CD4-positive, alpha-beta T cell (primary cell): ENCODE data around the gene KRTAP4-16. TPM values are rescaled to one million over a fixed set of nuclear protein-coding genes. Genes with fewer than 3 reads are reported as not detected.

Source experiments
- ATAC-seq: fragments of 200-7000 bp; cut with Tn5 transposase; one replicate; pipeline ENCODE4 v1.10.0; 2022; ENCODE audit warnings: mild to moderate bottlenecking; ENCODE audit not compliant: poor library complexity
- CTCF ChIA-PET: fragments of 350-600 bp; sonication (Branson Sonifier 250); formaldehyde crosslinking; loops from one replicate; lab custom pipeline; 2021; ENCODE audit warnings: antibody characterized with exemption, inconsistent platforms; lab: Charles Lee
- POLR2A ChIA-PET: fragments of 350-600 bp; sonication (Branson Sonifier 250); formaldehyde crosslinking; loops from one replicate; lab custom pipeline; 2021; ENCODE audit warnings: antibody characterized with exemption, inconsistent platforms; lab: Charles Lee
- DNase-seq, 14 experiments: peaks; one replicate each; pipeline ENCODE4 v3.0.0-alpha.2; 2013 to 2020; ENCODE audit warnings: mixed read lengths in 2 of 14
- H3K27ac ChIP-seq, 2 donors: one replicate each; pipeline versions ENCODE4 v1.5.1 to v1.7.0; 2013; ENCODE audit warnings: low read length in 2 of 2, low read depth in 1 of 2, mild to moderate bottlenecking in 1 of 2
- H3K27me3 ChIP-seq, 2 experiments: 1 replicate in 1 of 2; 2 replicates in 1 of 2; pipeline versions ENCODE4 v1.6.1 to v1.7.0; 2013; ENCODE audit warnings: low read length in 2 of 2, control low read depth in 1 of 2, mild to moderate bottlenecking in 1 of 2, moderate library complexity in 1 of 2; ENCODE audit not compliant: insufficient read depth in 2 of 2, control insufficient read depth in 1 of 2
- H3K36me3 ChIP-seq: one replicate; pipeline ENCODE4 v1.6.1; 2013; ENCODE audit warnings: low read length, control low read depth; ENCODE audit not compliant: insufficient read depth
- H3K4me1 ChIP-seq: one replicate; pipeline ENCODE4 v1.6.1; 2013; ENCODE audit warnings: low read length, control low read depth; ENCODE audit not compliant: insufficient read depth
- H3K4me3 ChIP-seq: one replicate; pipeline ENCODE4 v1.5.1; 2013; ENCODE audit warnings: mild to moderate bottlenecking, low read length, moderate library complexity
- H3K9me3 ChIP-seq, 2 experiments: 1 replicate in 1 of 2; 2 replicates in 1 of 2; pipeline versions ENCODE4 v1.6.1 to v1.7.0; 2013; ENCODE audit warnings: low read length in 2 of 2, mild to moderate bottlenecking in 2 of 2, control low read depth in 1 of 2, moderate library complexity in 1 of 2; ENCODE audit not compliant: control insufficient read depth in 1 of 2, insufficient read depth in 1 of 2
- H3K27ac Mint-ChIP-seq: one replicate; pipeline ENCODE4 v1.8.0; 2020; ENCODE audit warnings: mixed read lengths
- H3K27me3 Mint-ChIP-seq: one replicate; pipeline ENCODE4 v1.8.0; 2021; ENCODE audit warnings: mixed read lengths
- H3K36me3 Mint-ChIP-seq: one replicate; pipeline ENCODE4 v1.8.0; 2021; ENCODE audit warnings: low read depth, mixed read lengths
- H3K4me1 Mint-ChIP-seq: one replicate; pipeline ENCODE4 v1.8.0; 2021; ENCODE audit warnings: low read depth, mixed read lengths
- H3K4me3 Mint-ChIP-seq: one replicate; pipeline ENCODE4 v1.8.0; 2020; ENCODE audit warnings: mild to moderate bottlenecking, mixed read lengths
- H3K9me3 Mint-ChIP-seq: one replicate; pipeline ENCODE4 v1.8.0; 2020; ENCODE audit warnings: mixed read lengths
- CTCF ChIP-seq: fragments of 200-600 bp; IDR thresholded peaks from one replicate; pipeline ENCODE4 v1.8.0; 2022; ENCODE audit warnings: antibody characterized with exemption, mild to moderate bottlenecking
- intact Hi-C, 2 experiments: fragments of 100-400 bp; cut with DNase I in 1 of 2; cut with micrococcal nuclease in 1 of 2; formaldehyde crosslinking; loops; one replicate each; pipeline versions ENCODE4 v1.15.1 to v1.9.0; 2023 to 2025; cut with DNase I, micrococcal nuclease
- total RNA-seq, 174 experiments: library from RNA in 2 of 174; stranded (reverse) in 2 of 174; gene quantifications; one replicate each; pipeline ENCODE4 v1.2.3 and lab custom pipeline; 2021 to 2026

KRTAP4-16 gene
- total RNA-seq, 2 experiments from 2014 or later, result not detected

DNA sequence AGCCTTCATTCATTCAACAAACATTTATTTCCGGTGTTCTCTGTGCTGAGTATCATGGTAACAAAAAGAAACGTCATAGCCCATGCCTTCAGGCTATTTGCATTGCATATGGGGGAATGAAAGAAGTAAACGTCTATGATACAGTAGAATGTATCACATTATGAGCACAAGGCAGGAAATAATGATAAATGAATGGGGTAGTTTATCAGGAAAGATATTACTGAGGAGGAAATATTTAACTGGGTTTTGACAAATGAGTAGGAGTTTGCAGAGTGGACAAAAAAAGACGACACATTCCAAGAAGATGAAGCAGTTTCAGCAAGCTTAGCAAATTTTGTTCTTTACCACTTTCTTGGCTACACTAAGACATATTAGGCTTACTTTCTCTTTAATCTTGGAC lies 19.4 kb downstream of the KRTAP4-16 start:
- Mint-ChIP-seq H3K36me3 (no peaks in the 10 kb centered on the region), H3K4me3 (no peak overlapping the region), H3K27me3 (peaks cover 23% of the 10 kb centered on the region), H3K27ac (no peak overlapping the region), H3K4me1 (no peaks in the 10 kb centered on the region), H3K9me3 (no peaks in the 10 kb centered on the region)
- Histone ChIP-seq H3K9me3 (no peaks in the 10 kb centered on the region), H3K36me3 (no peaks in the 10 kb centered on the region), H3K4me1 (no peaks in the 10 kb centered on the region), H3K27ac (no peak overlapping the region), H3K4me3 (no peak overlapping the region), H3K27me3 (no peaks in the 10 kb centered on the region)
- intact Hi-C loops, result no loop called here
- ChIA-PET POLR2A (no interaction called here), CTCF (no interaction called here)
- ATAC-seq (no peak), DNase-seq (no peak)
- no peak for TF ChIP-seq CTCF

DNA sequence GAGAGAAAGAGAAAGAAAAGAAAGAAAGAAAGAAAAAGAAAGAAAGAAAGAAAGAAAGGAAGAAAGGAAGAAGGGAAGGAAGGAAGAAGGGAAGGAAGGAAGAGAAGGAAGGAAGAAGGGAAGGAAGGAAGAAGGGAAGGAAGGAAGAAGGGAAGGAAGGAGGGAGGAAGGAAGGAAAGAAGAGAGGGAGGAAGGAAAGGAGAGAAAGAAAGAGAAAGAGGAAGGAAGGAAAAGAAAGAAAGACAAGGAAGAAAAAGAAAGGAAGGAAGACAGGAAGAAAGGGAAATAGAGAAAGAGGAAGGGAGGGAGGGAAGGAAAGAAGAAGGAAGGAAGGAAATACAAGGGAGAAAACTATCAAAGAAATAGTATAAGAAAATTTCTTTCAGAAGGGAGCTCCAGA lies 25.2 kb downstream of the KRTAP4-16 start:
- Mint-ChIP-seq H3K27me3 (peaks cover 44% of the 10 kb centered on the region), H3K36me3 (no peaks in the 10 kb centered on the region), H3K4me1 (no peaks in the 10 kb centered on the region), H3K27ac (no peak overlapping the region), H3K9me3 (no peaks in the 10 kb centered on the region), H3K4me3 (no peak overlapping the region)
- DNase-seq (no peak), ATAC-seq (no peak)
- TF ChIP-seq CTCF, result no peak
- no peaks in the 10 kb centered on the region for H3K9me3 ChIP-seq
- no peak overlapping the region for H3K4me3 ChIP-seq
- no peaks in the 10 kb centered on the region for H3K27me3 ChIP-seq
- H3K36me3 ChIP-seq, result no peaks in the 10 kb centered on the region
- no peak overlapping the region for H3K27ac ChIP-seq
- intact Hi-C loops, result no loop called here
- ChIA-PET POLR2A (no interaction called here), CTCF (no interaction called here)
- no peaks in the 10 kb centered on the region for H3K4me1 ChIP-seq

DNA sequence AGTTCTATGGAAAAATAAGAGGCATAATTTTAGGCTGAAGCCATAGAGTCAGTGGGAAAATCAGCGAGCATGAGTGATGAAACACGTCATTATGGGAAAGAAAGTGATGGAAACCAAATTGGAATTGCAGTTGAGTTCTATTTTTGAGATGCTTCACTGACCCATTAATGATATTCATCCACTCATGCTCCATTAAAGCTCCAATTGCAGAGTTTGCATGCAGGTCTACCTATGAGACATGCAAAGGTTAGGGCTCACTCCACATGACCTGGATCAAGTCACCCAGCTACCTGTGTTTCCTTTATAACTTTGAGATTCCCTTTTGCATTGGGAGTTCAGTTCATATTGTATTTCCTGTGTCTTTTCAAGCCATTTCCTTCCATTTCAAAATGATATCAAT lies 28.3 kb downstream of the KRTAP4-16 start:
- POLR2A ChIA-PET, result no interaction called here
- TF ChIP-seq CTCF, result no peak
- no peak for ATAC-seq
- no peak overlapping the region for H3K4me3 ChIP-seq
- H3K9me3 Mint-ChIP-seq, result no peaks in the 10 kb centered on the region
- H3K9me3 ChIP-seq, result no peaks in the 10 kb centered on the region
- no peaks in the 10 kb centered on the region for H3K4me1 Mint-ChIP-seq
- no peaks in the 10 kb centered on the region for H3K36me3 Mint-ChIP-seq
- H3K4me3 Mint-ChIP-seq, result no peak overlapping the region
- intact Hi-C loops, result no loop called here
- H3K4me1 ChIP-seq, result no peaks in the 10 kb centered on the region
- CTCF ChIA-PET, result no interaction called here
- H3K27me3 Mint-ChIP-seq, result peaks cover 32% of the 10 kb centered on the region
- no peak for DNase-seq
- no peak overlapping the region for H3K27ac Mint-ChIP-seq
- H3K36me3 ChIP-seq, result no peaks in the 10 kb centered on the region
- H3K27me3 ChIP-seq, result no peaks in the 10 kb centered on the region
- H3K27ac ChIP-seq, result no peak overlapping the region
